GM21786 (cell line): Measurements from ENCODE around the gene LCN12.

Experiments
- ATAC-seq: cut with Tn5 transposase; IDR thresholded peaks from one replicate; pipeline ENCODE4 v1.9.1; 2021; ENCODE audit not compliant: unreplicated experiment

The LCN12 gene

DNA sequence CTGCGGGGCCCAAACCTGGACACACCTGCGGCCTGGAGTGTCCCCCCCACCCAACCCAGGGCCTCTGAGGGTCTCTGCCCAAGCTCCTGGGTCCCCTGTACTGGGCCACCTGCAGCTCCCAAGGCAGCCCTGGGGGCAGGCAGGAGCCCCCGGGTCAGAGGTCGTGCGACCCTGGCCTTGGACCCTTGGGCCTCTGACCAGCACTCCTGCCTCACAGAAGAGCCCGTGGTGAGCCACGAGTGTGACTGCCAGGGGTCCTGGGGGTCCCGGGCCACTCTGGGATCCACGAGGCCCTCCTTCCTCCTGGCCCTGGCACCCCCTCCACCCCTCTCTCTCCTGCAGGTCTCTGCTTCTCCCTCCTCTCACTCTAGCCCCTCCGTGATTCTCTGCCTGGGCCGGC, 20.3 kb downstream of the LCN12 start:
- ATAC-seq: no peak

DNA sequence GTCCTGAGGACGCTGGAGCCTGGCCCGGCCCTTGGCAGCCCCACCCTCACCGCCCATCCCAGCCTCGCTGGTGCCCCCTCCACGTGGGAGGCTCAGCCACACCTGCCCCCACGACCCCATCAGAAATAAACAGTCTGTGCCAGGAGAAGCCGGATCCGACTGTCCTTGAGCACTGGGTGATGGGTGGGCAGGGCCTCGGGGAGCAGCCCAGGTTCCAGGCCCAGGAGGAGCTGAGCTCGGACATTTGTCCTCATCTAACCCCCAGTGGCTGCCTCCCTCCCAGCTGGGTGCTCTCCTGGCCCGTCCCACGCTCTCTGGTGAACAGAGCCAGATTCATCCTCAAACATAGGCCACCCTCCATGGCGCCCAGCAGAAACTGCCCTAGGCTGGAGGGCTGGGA, 20.7 kb downstream of the LCN12 start:
- no peak for ATAC-seq

- ATAC-seq: no peak
These were observed 21.8 kb downstream of the LCN12 start for GRCh38 chr9:136973618-136974617.

- ATAC-seq: no peak
These were observed 22.9 kb downstream of the LCN12 start for GRCh38 chr9:136974817-136975535.

DNA sequence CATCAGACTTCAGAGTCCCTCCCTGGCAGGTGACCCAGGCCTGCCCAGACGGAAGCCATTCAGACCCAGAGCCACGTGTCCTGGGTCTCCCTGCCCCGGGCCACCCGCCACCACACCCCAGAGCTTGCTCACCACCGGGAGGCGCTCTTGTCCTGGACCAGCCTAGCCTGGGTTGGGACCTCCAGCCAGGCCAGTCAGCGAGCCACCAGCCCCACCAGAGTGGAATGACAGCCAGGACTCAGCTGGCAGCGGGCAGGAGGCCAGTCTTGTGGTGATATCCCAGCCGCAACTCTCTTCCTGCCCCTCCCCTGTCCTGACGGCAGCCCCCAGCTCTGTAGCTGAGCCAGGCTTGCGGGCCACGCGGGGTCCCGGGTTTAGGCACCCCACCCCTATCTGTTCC, 23.6 kb downstream of the LCN12 start:
- ATAC-seq: no peak

GRCh38 chr9:136977223-136977622, 25.1 kb downstream of the LCN12 start, which contains the start of gene PTGDS:
TSS of gene PTGDS (plus strand) at chr9:136977504. CDS start at chr9:136977579, 75 bp downstream.
- no peak for ATAC-seq

DNA sequence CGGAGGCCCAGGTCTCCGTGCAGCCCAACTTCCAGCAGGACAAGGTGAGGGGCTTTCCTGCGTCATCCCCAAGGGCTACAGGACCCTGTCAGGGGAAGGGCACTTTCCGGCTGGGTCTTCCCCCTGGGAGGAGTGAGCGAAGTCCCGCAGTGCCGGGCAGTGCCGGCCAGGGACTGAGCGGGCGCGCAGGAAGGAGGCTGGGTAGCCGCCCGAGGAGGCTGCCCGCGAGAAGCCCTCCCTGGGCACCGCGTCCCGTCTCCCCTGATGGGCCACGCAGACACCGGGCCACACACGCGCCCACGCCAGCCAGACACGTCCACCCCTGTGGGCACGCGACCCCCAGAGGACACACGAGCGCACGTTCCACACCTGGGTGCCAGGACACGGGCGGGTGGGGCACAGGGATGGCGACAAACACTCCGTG, 25.6 kb downstream of the LCN12 start:
- ATAC-seq: no peak

- no peak for ATAC-seq
These were observed 26.2 kb downstream of the LCN12 start for GRCh38 chr9:136978073-136978864.

GRCh38 chr9:136978865-136979544, 26.9 kb downstream of the LCN12 start:
- ATAC-seq: no peak

DNA sequence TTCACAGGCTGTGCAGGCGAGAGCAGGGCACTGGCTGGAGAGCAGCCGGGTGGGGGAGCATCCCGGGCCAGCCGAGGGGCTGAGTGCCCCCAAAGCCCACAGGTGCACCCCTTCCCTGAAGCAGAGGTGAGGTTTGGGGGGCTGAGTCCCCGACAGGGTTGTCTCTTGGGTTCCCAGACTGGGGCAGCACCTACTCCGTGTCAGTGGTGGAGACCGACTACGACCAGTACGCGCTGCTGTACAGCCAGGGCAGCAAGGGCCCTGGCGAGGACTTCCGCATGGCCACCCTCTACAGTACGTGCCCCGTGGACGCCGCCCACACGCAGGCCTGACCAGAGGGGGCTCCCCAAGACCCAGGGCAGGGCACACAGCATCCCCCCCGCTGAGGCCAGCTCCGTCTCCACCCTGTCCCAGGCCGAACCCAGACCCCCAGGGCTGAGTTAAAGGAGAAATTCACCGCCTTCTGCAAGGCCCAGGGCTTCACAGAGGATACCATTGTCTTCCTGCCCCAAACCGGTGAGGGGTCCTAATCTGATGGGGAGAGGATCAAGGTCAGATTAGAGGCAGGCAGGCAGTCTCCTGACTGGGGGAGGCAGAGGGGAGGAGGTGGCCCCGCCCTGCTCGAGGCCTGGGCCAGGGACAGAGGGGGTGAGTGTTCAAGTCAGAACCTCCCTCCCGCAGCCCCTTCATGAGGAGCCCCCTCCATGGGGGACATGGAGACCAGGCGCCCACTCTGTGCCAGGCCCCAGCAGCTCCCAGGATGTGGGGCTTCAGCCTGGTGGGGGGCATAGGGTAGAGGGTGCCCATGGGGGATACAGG, 27.9 kb downstream of the LCN12 start:
- no peak for ATAC-seq

DNA sequence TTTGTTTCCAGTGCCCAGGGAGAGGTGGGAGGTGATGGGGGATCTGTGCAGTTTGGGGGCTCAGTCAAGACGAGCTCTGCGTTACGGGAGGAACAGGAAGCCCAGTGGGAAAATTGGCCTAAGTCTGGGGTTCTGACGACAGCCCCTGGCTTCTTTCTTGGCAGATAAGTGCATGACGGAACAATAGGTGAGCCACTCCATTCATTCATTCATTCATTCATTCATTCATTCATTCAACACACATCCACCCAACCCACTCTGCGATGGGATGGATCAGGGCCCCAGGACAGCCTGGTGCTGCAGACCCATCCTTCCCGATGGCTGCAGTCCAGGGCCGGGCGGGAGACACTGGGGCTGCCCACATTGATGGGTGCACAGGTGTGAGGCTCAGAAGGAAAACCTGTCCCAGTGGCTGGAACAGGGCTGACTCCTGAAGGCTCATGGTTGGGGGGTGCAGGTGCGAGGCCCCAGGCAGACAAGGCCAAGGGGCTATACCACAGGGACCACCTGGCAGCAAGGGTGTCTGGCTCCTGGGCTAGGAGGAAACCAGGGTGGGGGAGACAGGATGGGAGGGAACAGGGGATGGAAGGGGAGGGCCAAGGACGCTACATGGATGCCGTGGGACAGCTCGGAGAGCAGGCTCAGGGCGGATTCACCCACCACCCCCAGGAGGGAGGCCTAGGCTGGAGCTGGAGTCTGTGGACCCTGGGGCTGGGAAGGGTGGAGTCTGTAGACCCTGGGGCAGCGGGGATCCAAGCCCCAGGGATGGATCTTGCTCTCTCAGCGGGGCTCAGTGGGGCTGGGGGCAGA, 28.8 kb downstream of the LCN12 start:
- no peak for ATAC-seq

- no peak for ATAC-seq
These were observed 29.6 kb downstream of the LCN12 start for GRCh38 chr9:136981588-136982231.

GRCh38 chr9:136982232-136983051, 30.4 kb downstream of the LCN12 start, which contains the start of gene LCNL1:
TSS of gene LCNL1 (plus strand) at chr9:136982993. CDS start at chr9:136983587, 594 bp downstream.
- no peak for ATAC-seq

DNA sequence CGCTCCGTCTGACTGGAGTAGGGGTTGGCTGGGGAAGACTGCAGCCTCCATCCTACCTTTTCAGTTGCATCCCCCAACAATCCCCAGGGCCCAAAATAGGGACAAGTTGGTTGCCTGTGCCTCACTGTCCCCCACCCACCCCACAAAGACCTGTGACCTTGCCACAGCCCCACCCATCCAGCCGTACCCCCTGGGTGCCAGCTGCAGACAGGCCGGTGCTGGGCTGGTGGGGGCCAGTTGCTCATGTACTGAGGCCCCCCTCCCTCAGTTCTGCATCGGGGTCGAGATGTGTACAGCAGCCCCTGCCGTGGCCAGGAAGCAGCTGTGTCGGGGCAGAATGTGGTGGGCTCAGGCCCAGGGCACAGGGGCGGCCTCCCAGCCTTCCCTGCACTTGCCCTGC, 31.1 kb downstream of the LCN12 start:
- no peak for ATAC-seq

DNA sequence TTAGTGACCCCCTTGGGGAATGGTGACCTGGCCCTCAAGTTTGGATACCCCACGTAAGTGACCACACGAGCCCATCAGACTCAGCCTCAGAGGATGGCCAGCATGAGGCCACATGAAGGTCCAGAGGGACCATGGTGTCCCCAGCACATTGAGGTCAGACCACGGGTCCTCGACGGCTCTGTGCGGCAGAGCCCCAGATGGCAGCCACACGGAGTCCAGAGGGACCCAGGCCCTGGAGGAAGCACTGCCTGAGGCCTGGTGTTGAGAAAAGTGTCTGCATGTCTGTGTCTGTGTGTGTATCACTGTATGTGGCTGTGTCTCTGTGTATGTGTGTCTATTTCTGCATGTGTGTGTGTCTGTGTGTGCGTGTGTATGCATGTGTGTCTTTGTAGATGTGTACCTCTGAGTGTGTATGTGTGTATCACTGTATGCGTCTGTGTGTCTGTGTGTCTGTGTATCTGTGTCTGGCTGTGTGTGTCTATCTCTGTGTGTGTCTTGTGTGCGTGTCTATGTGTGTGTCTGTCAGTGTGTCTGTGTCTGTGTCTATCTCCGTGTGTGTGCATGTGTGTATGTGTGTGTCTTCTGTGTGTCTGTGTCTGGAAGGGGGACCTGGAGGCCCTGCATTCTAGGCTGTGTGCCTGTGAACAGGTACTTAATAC, 31.7 kb downstream of the LCN12 start:
- ATAC-seq: no peak

DNA sequence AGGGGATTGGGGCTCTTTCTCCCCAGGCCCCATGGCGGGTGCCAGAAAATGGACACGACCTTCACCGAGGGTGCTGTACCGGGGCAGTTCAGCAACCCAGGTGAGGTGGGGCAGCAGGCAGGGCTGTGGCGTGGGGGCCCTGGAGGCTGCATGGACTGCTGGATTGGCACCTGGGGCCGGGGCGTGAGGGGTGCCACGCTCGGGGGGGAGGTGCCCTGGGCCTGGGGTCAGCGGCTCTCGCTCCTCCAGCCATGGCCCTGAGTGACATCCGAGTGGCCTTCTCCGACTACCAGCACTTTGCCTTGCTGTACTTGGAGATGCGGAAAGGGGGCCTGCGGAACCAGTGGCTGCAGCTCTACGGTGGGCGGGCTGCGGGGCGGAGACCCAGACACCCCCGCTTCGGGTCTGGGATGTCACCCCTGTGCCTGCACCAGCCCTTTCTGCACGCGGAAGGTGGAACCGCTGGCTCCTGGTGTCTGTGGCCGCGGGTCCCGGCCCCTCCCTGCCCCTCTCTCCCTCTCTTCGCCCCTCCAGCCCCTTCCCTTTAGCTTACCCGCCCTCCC, 32.5 kb downstream of the LCN12 start:
- ATAC-seq: no peak
